ENCODE measurements around the gene PRELID1.

DNA sequence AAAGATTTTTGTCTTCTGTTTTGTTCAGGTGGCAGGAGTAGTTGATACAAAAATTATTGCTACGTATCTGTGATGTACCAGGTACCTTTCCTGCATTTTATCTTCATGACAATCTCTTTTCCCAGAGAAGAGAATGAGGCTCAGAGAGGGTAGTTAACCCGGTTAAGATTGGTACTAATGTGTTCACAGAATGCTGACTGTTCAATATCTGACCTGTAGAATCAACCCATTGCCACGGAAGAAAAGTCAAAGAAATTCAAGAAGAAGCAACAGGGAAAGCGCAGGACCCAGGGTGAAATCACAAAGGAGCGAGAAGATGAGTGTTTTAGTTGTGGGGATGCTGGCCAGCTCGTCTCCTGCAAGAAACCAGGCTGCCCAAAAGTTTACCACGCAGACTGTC lies 11.9 kb upstream of the PRELID1 start:
- TF ChIP-seq RAD21 (IDR thresholded peaks at IDR 0.05; ENCODE audit: insufficient read depth, low read depth, low read length) (no peak), CTCF (IDR thresholded peaks at IDR 0.05 in 2 of 3, conservative IDR thresholded peaks at IDR 0.05 in 1 of 3; ENCODE audit: control insufficient read depth in 2 of 3, extremely low read depth in 1 of 3, insufficient read depth in 1 of 3, low read depth in 3 of 3, low read length in 3 of 3) (no peak), CBX5 (IDR thresholded peaks at IDR 0.05; ENCODE audit: low read depth) (no peak), NR2C2 (IDR thresholded peaks at IDR 0.05; ENCODE audit: borderline replicate concordance, control insufficient read depth, insufficient read length, low read depth) (no peak), RBBP5 (conservative IDR thresholded peaks at IDR 0.05) (no peak), ZNF274 (IDR thresholded peaks at IDR 0.05; ENCODE audit: insufficient read depth, insufficient read length) (no peak), FOXM1 (IDR thresholded peaks at IDR 0.05; ENCODE audit: low read depth, low read length) (no peak)
- TF ChIP-seq, protein P1, sequence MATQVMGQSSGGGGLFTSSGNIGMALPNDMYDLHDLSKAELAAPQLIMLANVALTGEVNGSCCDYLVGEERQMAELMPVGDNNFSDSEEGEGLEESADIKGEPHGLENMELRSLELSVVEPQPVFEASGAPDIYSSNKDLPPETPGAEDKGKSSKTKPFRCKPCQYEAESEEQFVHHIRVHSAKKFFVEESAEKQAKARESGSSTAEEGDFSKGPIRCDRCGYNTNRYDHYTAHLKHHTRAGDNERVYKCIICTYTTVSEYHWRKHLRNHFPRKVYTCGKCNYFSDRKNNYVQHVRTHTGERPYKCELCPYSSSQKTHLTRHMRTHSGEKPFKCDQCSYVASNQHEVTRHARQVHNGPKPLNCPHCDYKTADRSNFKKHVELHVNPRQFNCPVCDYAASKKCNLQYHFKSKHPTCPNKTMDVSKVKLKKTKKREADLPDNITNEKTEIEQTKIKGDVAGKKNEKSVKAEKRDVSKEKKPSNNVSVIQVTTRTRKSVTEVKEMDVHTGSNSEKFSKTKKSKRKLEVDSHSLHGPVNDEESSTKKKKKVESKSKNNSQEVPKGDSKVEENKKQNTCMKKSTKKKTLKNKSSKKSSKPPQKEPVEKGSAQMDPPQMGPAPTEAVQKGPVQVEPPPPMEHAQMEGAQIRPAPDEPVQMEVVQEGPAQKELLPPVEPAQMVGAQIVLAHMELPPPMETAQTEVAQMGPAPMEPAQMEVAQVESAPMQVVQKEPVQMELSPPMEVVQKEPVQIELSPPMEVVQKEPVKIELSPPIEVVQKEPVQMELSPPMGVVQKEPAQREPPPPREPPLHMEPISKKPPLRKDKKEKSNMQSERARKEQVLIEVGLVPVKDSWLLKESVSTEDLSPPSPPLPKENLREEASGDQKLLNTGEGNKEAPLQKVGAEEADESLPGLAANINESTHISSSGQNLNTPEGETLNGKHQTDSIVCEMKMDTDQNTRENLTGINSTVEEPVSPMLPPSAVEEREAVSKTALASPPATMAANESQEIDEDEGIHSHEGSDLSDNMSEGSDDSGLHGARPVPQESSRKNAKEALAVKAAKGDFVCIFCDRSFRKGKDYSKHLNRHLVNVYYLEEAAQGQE (IDR thresholded peaks at IDR 0.05; ENCODE audit: low read depth, low read length) = no peak
